ENCODE results near the gene EVPL. TPM values are rescaled to one million over a fixed set of nuclear protein-coding genes. Genes with fewer than 3 reads are reported as not detected.

The EVPL gene
- total and polyA plus RNA-seq, 7 donors: 2.9 to 23.5 (median 6.4) TPM

- WGBS, 2 donors: 96% methylated on average over 6 of the region's 6 CpGs
- Histone ChIP-seq H3K27me3 (no peaks in the 10 kb centered on the region), H3K9me3 (no peaks in the 10 kb centered on the region), H3K4me3 (no peak overlapping the region), H3K36me3 (peaks cover 0 to 10% (median 0%) of the 10 kb centered on the region in 4 donors), H3K4me1 (no peaks in the 10 kb centered on the region), H3K27ac (no peak overlapping the region)
- intact Hi-C loops (cut with DNase I): no loop called here
- no peak for TF ChIP-seq EP300 (IDR thresholded peaks at IDR 0.05)
- no peak for TF ChIP-seq POLR2AphosphoS5 (IDR thresholded peaks at IDR 0.05)
- TF ChIP-seq POLR2A (IDR thresholded peaks at IDR 0.05): no peak
- TF ChIP-seq CTCF (IDR thresholded peaks at IDR 0.05): no peak
- DNase-seq: no peak
Observed at GRCh38 chr17:75965468-75965867, 61.6 kb downstream of the EVPL start.

GRCh38 chr17:75959839-75960511 is 67.1 kb downstream of the EVPL start:
- Histone ChIP-seq H3K4me1 (no peaks in the 10 kb centered on the region), H3K9me3 (no peaks in the 10 kb centered on the region), H3K27ac (no peak overlapping the region), H3K27me3 (no peaks in the 10 kb centered on the region), H3K36me3 (peaks cover 13 to 26% (median 17%) of the 10 kb centered on the region in 4 donors), H3K4me3 (no peak overlapping the region)
- no peak for DNase-seq
- no peak for TF ChIP-seq EP300 (IDR thresholded peaks at IDR 0.05)
- intact Hi-C loops (cut with DNase I): no loop called here
- 91 to 97% methylated on average over 11 of the region's 11 CpGs for WGBS, 2 donors

GRCh38 chr17:75959051-75959838 is 67.9 kb downstream of the EVPL start:
- 46 to 80% methylated on average over 8 of the region's 8 CpGs for WGBS, 2 donors
- no peak overlapping the region for H3K27ac ChIP-seq
- no peak for DNase-seq
- H3K27me3 ChIP-seq: no peaks in the 10 kb centered on the region
- H3K4me3 ChIP-seq: no peak overlapping the region
- TF ChIP-seq POLR2AphosphoS5 (IDR thresholded peaks at IDR 0.05) (no peak), EP300 (IDR thresholded peaks at IDR 0.05) (no peak), CTCF (IDR thresholded peaks at IDR 0.05) (no peak)
- intact Hi-C loops (cut with DNase I): no loop called here
- H3K9me3 ChIP-seq: no peaks in the 10 kb centered on the region
- H3K36me3 ChIP-seq: peaks cover 13 to 34% (median 21%) of the 10 kb centered on the region in 4 donors
- no peaks in the 10 kb centered on the region for H3K4me1 ChIP-seq

Other genes with a start within 250 kb of the EVPL start
- gene UNK, start 242.5 kb downstream of the EVPL start, total RNA-seq: 10 to 100 TPM; 18.9 to 29.6 (median 26.4) TPM
- gene UNK, start 242.5 kb downstream of the EVPL start, polyA plus RNA-seq: 10 to 100 TPM; 12.7 to 24.4 (median 16.8) TPM
- 10 to 100 TPM in 2 of 4 donors, 1 to 10 TPM in 2; 4.3 to 11.4 (median 9.6) TPM for gene UNC13D, start 182.9 kb downstream of the EVPL start, total RNA-seq
- 10 to 100 TPM in 2 of 3 donors, 1 to 10 TPM in 1; 6.0 to 61.9 (median 17.1) TPM for gene UNC13D, start 182.9 kb downstream of the EVPL start, polyA plus RNA-seq
- gene WBP2, start 172.0 kb downstream of the EVPL start, total RNA-seq: 10 to 100 TPM; 44.2 to 73.1 (median 56.9) TPM
- gene WBP2, start 172.0 kb downstream of the EVPL start, polyA plus RNA-seq: 100 to 1,000 TPM in 1 of 3 donors, 10 to 100 TPM in 2; 87.1 to 110 (median 91.3) TPM
- gene TRIM47, start 148.7 kb downstream of the EVPL start, total RNA-seq: 10 to 100 TPM; 27.8 to 40.9 (median 37.2) TPM
- 10 to 100 TPM; 28.7 to 41.0 (median 39.0) TPM for gene TRIM47, start 148.7 kb downstream of the EVPL start, polyA plus RNA-seq
- gene TRIM65, start 130.4 kb downstream of the EVPL start, total RNA-seq: 10 to 100 TPM; 22.4 to 27.5 (median 25.1) TPM
- 10 to 100 TPM in 2 of 3 donors, 1 to 10 TPM in 1; 7.2 to 19.1 (median 10.2) TPM for gene TRIM65, start 130.4 kb downstream of the EVPL start, polyA plus RNA-seq
- gene MRPL38, start 122.4 kb downstream of the EVPL start, total RNA-seq: 10 to 100 TPM; 32.8 to 50.6 (median 41.8) TPM
- 10 to 100 TPM; 55.9 to 71.5 (median 57.1) TPM for gene MRPL38, start 122.4 kb downstream of the EVPL start, polyA plus RNA-seq
- gene FBF1, start 86.3 kb downstream of the EVPL start, total RNA-seq: 10 to 100 TPM in 1 of 4 donors, 1 to 10 TPM in 3; 4.4 to 16.6 (median 6.3) TPM
- 1 to 10 TPM; 1.2 to 9.0 (median 2.5) TPM for gene FBF1, start 86.3 kb downstream of the EVPL start, polyA plus RNA-seq
- 10 to 100 TPM; 32.7 to 38.9 (median 36.5) TPM for gene ACOX1, start 48.1 kb downstream of the EVPL start, total RNA-seq
- gene ACOX1, start 48.1 kb downstream of the EVPL start, polyA plus RNA-seq: 10 to 100 TPM; 31.3 to 93.2 (median 32.4) TPM
- 10 to 100 TPM in 1 of 4 donors, 1 to 10 TPM in 3; 5.3 to 14.8 (median 7.8) TPM for gene TEN1, start 48.1 kb downstream of the EVPL start, total RNA-seq
- gene TEN1, start 48.1 kb downstream of the EVPL start, polyA plus RNA-seq: 10 to 100 TPM; 30.5 to 78.8 (median 57.1) TPM
- 1 to 10 TPM in 2 of 4 donors, under 1 TPM in 1, not detected in 1; 0.71 to 2.6 (median 1.4) TPM for gene CDK3, start 26.5 kb downstream of the EVPL start, total RNA-seq
- 10 to 100 TPM; 11.9 to 15.0 (median 15.0) TPM for gene CDK3, start 26.5 kb downstream of the EVPL start, polyA plus RNA-seq
- 10 to 100 TPM; 53.1 to 60.6 (median 53.8) TPM for gene SRP68, start 45.2 kb upstream of the EVPL start, total RNA-seq
- gene SRP68, start 45.2 kb upstream of the EVPL start, polyA plus RNA-seq: 10 to 100 TPM; 37.2 to 52.4 (median 37.7) TPM
- gene GALR2, start 47.5 kb upstream of the EVPL start, total RNA-seq: 10 to 100 TPM in 1 of 4 donors, 1 to 10 TPM in 3; 5.4 to 20.2 (median 8.2) TPM
- 1 to 10 TPM in 1 of 3 donors, not detected in 2; 1.6 TPM for gene GALR2, start 47.5 kb upstream of the EVPL start, polyA plus RNA-seq
- 1 to 10 TPM in 2 of 4 donors, under 1 TPM in 2; 0.16 to 3.5 (median 0.81) TPM for gene ZACN, start 51.9 kb upstream of the EVPL start, total RNA-seq
- 1 to 10 TPM; 1.2 to 1.3 (median 1.2) TPM for gene ZACN, start 51.9 kb upstream of the EVPL start, polyA plus RNA-seq
- 10 to 100 TPM; 58.9 to 82.0 (median 75.3) TPM for gene EXOC7, start 76.5 kb upstream of the EVPL start, total RNA-seq
- 10 to 100 TPM; 36.8 to 74.4 (median 38.4) TPM for gene EXOC7, start 76.5 kb upstream of the EVPL start, polyA plus RNA-seq
- under 1 TPM in 1 of 4 donors, not detected in 3; 0.14 TPM for gene FOXJ1, start 113.9 kb upstream of the EVPL start, total RNA-seq
- 1 to 10 TPM in 1 of 3 donors, under 1 TPM in 2; 0.23 to 2.3 (median 0.60) TPM for gene FOXJ1, start 113.9 kb upstream of the EVPL start, polyA plus RNA-seq
- gene RNF157, start 213.2 kb upstream of the EVPL start, total RNA-seq: 1 to 10 TPM; 3.1 to 9.1 (median 4.5) TPM
- gene RNF157, start 213.2 kb upstream of the EVPL start, polyA plus RNA-seq: 10 to 100 TPM in 2 of 3 donors, 1 to 10 TPM in 1; 6.0 to 29.5 (median 10.9) TPM
- 10 to 100 TPM in 1 of 4 donors, 1 to 10 TPM in 3; 3.9 to 11.8 (median 6.5) TPM for gene UBALD2, start 238.0 kb upstream of the EVPL start, total RNA-seq
- 100 to 1,000 TPM in 1 of 3 donors, 10 to 100 TPM in 2; 56.0 to 105 (median 98.7) TPM for gene UBALD2, start 238.0 kb upstream of the EVPL start, polyA plus RNA-seq

Measured in sigmoid colon (tissue), 7 donors.